Osteoblast (primary cell): ENCODE measurements around the gene KLHDC7B. TPM values are rescaled to one million over a fixed set of nuclear protein-coding genes. Genes with fewer than 3 reads are reported as not detected.

Experiments
- DNase-seq: peaks from one replicate; pipeline ENCODE4 v3.0.0; 2011; ENCODE audit warnings: low spot score, mixed read lengths; ENCODE audit not compliant: insufficient read length; ENCODE audit errors: missing footprints
- H2AFZ ChIP-seq: 2 replicates; pipeline ENCODE4 v1.6.0; 2011; ENCODE audit warnings: mild to moderate bottlenecking, low read length
- H3K27ac ChIP-seq: 2 replicates; pipeline ENCODE4 v1.5.1; 2011; ENCODE audit warnings: mild to moderate bottlenecking, low read depth, low read length, moderate library complexity
- H3K27me3 ChIP-seq: 2 replicates; pipeline ENCODE4 v1.6.0; 2012; ENCODE audit warnings: mild to moderate bottlenecking, control low read depth, inconsistent platforms, low read length, moderate library complexity; ENCODE audit not compliant: insufficient read depth
- H3K36me3 ChIP-seq: 2 replicates; pipeline ENCODE4 v1.5.1; 2011; ENCODE audit warnings: mild to moderate bottlenecking, low read length, control low read depth, moderate library complexity; ENCODE audit not compliant: insufficient read depth
- H3K4me1 ChIP-seq: 2 replicates; pipeline ENCODE4 v1.5.1; 2011; ENCODE audit warnings: mild to moderate bottlenecking, low read length, control low read depth, moderate library complexity; ENCODE audit not compliant: insufficient read depth
- H3K4me2 ChIP-seq: 2 replicates; pipeline ENCODE4 v1.6.0; 2011; ENCODE audit warnings: mild to moderate bottlenecking, low read length; ENCODE audit not compliant: insufficient read depth
- H3K4me3 ChIP-seq: fragments of 200-600 bp; sonication (generic); 3 replicates; pipeline ENCODE4 v1.5.1; 2012; ENCODE audit warnings: mild to moderate bottlenecking, low read length, inconsistent platforms; ENCODE audit not compliant: insufficient read depth
- H3K79me2 ChIP-seq: 2 replicates; pipeline ENCODE4 v1.6.0; 2012; ENCODE audit warnings: mild to moderate bottlenecking, low read length, control low read depth, inconsistent platforms; ENCODE audit not compliant: insufficient read depth
- H3K9me3 ChIP-seq: 2 replicates; pipeline ENCODE4 v1.5.1; 2011; ENCODE audit warnings: low read depth, low read length, control low read depth
- H4K20me1 ChIP-seq: 2 replicates; pipeline ENCODE4 v1.6.0; 2012; ENCODE audit warnings: mild to moderate bottlenecking, low read length, control low read depth; ENCODE audit not compliant: insufficient read depth
- CTCF ChIP-seq: IDR thresholded peaks from 2 replicates; pipeline ENCODE4 v1.5.1; 2011; ENCODE audit warnings: mild to moderate bottlenecking, low read depth, low read length, moderate library complexity; ENCODE audit errors: extremely low read depth
- total RNA-seq: library from RNA; depleted of rRNA; stranded (reverse); fragments of >200 nt; gene quantifications from 2 replicates; pipeline ENCODE4 v1.2.3, GENCODE V29; 2012

Gene KLHDC7B
- total RNA-seq, 1 donor, result 0.72 TPM

DNA sequence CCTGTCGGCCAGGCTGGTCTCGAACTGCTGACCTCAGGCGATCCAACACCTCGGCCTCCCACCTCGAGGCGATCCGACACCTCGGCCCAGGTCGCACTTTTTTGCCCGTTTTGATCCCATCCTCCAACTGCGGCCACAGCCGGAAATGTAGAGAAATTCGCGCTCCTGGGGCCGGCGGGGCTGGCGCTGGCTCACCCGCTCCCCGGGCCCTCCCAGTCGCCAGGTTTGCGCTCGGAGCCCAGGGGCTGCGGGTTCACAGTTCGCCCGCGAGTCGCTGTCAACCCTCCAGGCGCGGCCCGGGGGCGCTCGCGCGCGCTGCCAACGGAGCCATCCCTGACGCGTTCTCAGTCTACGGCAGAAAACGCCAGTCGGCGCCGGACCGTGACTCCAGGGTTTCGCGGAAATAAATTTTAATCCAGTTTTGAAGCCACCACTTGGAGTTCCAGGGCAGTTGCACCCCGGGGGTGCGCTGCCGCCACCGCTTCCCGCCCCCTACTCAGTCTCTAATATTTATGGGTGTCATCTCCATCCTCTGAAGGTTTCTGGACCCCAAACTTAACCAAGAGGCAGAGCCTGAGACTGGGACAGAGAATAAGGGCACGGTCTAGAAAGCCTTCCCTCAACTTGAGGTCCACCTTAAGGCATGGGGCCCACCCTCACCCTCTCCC, 1.5 kb upstream of the KLHDC7B start:
- peak overlapping the region; percentile 44 for H2AFZ ChIP-seq
- peaks cover 45% of the 10 kb centered on the region for H3K27me3 ChIP-seq
- H3K36me3 ChIP-seq, result no peaks in the 10 kb centered on the region
- peak overlapping the region; percentile 78 for H3K4me2 ChIP-seq
- DNase-seq, result peak; percentile 98
- no peaks in the 10 kb centered on the region for H4K20me1 ChIP-seq
- no peaks in the 10 kb centered on the region for H3K79me2 ChIP-seq
- no peaks in the 10 kb centered on the region for H3K9me3 ChIP-seq
- H3K4me1 ChIP-seq, result peaks cover 15% of the 10 kb centered on the region
- no peak overlapping the region for H3K27ac ChIP-seq
- peak; percentile 40 for TF ChIP-seq CTCF
- H3K4me3 ChIP-seq, result peak overlapping the region; percentile 61

GRCh38 chr22:50544746-50545253, 899 bp upstream of the KLHDC7B start:
- no peak for TF ChIP-seq CTCF
- peak overlapping the region; percentile 44 for H2AFZ ChIP-seq

GRCh38 chr22:50546326-50547262, 895 bp downstream of the KLHDC7B start:
- H3K4me2 ChIP-seq, result no peak overlapping the region

More at GRCh38 chr22:50544746-50545253, 899 bp upstream of the KLHDC7B start:
- Histone ChIP-seq H3K79me2 (no peaks in the 10 kb centered on the region), H3K4me3 (peak overlapping the region; percentile 61), H3K36me3 (no peaks in the 10 kb centered on the region), H3K27ac (no peak overlapping the region), H3K4me2 (peak overlapping the region; percentile 78), H3K27me3 (peaks cover 46% of the 10 kb centered on the region), H3K4me1 (peaks cover 11% of the 10 kb centered on the region), H3K9me3 (no peaks in the 10 kb centered on the region), H4K20me1 (no peaks in the 10 kb centered on the region)
- DNase-seq, result peak; percentile 79

More at GRCh38 chr22:50546326-50547262, 895 bp downstream of the KLHDC7B start:
- no peak overlapping the region for H3K4me3 ChIP-seq
- H4K20me1 ChIP-seq, result no peaks in the 10 kb centered on the region
- no peaks in the 10 kb centered on the region for H3K36me3 ChIP-seq
- no peak for TF ChIP-seq CTCF
- peak; percentile 87 for DNase-seq
- peaks cover 53% of the 10 kb centered on the region for H3K27me3 ChIP-seq
- H2AFZ ChIP-seq, result no peak overlapping the region
- no peaks in the 10 kb centered on the region for H3K9me3 ChIP-seq
- H3K27ac ChIP-seq, result no peak overlapping the region
- no peaks in the 10 kb centered on the region for H3K79me2 ChIP-seq
- H3K4me1 ChIP-seq, result peaks cover 4% of the 10 kb centered on the region
